GM20000 (cell line): ENCODE measurements around the gene SNHG17.
"Not testable (repeated sequence)": the region's sequence is repeated elsewhere in the genome, so short reads cannot be mapped to it uniquely, and the experiment has no call there.

Source experiments
- DNase-seq: peaks from one replicate; pipeline ENCODE4 v3.0.0; 2012; ENCODE audit warnings: low spot score
- TF ChIP-seq, protein P1 (sequence below): IDR thresholded peaks from 2 replicates; pipeline ENCODE4 v1.5.1; 2012; ENCODE audit warnings: mild to moderate bottlenecking, control low read depth; ENCODE audit errors: extremely low read depth, missing control alignments

The SNHG17 gene

DNA sequence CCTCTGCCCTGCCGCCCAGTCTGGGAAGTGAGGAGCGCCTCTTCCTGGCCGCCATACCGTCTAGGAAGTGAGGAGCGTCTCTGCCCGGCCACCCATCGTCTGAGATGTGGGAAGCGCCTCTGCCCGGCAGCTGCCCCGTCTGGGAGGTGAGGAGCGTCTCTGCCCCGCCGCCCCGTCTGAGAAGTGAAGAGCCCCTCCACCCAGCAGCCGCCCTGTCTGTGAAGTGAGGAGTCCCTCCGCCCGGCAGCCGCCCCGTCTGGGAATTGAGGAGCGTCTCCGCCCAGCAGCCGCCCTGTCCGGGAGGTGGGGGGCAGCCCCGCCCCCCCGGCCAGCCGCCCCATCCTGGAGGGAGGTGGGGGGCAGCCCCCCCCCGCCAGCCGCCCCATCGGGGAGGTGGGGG, 27.8 kb downstream of the SNHG17 start:
- TF ChIP-seq, protein P1, sequence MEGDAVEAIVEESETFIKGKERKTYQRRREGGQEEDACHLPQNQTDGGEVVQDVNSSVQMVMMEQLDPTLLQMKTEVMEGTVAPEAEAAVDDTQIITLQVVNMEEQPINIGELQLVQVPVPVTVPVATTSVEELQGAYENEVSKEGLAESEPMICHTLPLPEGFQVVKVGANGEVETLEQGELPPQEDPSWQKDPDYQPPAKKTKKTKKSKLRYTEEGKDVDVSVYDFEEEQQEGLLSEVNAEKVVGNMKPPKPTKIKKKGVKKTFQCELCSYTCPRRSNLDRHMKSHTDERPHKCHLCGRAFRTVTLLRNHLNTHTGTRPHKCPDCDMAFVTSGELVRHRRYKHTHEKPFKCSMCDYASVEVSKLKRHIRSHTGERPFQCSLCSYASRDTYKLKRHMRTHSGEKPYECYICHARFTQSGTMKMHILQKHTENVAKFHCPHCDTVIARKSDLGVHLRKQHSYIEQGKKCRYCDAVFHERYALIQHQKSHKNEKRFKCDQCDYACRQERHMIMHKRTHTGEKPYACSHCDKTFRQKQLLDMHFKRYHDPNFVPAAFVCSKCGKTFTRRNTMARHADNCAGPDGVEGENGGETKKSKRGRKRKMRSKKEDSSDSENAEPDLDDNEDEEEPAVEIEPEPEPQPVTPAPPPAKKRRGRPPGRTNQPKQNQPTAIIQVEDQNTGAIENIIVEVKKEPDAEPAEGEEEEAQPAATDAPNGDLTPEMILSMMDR: no peak

DNA sequence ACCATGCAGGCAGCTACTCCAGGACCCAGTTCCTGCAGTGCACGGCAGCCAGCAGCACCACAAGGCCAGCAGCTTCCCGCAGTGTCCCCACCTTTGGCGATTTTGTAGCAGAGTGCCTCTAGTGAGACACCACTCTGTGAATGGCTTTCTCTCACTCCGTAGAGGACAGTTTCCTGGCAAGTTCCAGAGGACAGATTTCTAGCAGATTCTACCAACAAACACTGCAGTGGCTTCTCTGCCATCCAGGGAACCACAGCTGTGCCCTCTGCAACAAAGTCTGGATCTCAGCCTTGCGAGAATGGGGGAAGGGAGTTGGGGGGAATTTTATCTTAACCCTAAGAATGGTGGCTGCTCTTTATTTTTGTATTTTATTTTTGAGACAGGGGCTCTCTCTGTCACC, 28.7 kb downstream of the SNHG17 start:
- TF ChIP-seq, protein P1: no peak
- no peak for DNase-seq

More for the DNA sequence above, 27.8 kb downstream of the SNHG17 start:
- DNase-seq: no peak

DNA sequence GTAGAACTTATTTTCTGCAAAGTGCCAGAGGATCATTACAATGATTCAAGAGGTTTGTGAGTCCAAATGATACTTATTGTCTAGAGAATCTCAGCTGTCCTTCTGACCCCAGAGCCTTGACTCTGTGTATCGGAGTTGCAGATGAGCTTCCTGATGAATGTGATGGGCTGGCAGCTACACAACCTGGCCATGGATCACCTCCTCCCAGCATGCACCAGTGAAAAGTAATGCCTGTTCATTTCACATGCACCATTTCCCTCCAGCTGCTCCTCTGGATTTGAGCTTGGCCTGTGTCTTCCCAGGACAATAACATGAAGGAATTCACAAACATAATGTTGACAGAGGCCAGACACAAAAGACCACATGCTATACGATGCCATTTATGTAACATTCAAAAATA, 30.0 kb downstream of the SNHG17 start:
- no peak for DNase-seq
- TF ChIP-seq, protein P1: no peak

DNA sequence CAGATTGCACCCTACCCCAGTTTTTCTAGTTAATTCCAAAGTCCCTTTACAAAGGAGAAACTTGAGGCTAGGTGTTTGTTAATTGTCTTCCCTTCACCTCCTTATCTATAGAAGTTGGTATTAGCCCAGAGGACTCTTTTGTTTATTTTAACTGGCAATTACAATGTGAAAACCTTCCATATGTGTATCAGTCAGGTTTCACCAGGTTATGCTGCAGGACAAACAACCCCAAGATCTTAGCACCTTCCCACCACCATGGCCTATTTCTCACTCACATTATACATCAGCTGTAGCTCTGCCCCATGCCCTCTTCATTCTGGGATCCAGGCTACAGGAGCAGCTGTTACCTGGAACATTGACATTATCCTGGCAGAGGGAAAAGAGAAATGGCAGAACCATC, 31.1 kb downstream of the SNHG17 start:
- TF ChIP-seq, protein P1: no peak
- DNase-seq: no peak

DNA sequence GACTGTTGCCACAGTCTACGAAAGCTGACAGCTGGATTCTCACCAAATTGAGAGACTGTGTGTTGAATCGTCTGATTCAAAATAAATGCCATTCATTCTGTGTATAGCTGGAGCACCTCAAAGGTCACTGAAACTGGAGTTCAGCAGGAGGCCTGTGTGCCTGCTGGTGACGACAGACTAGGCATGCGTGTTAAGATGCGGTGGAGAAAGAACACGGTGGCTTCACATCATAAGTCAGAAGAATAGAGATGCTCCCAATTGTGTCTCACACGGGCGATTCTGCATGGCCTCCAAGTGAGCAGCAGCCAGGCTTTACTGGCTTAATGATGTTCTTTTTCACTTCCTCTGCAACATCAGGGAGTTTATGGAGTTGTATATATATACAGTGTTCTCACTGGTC, 32.3 kb downstream of the SNHG17 start:
- TF ChIP-seq, protein P1: no peak
- DNase-seq: no peak

DNA sequence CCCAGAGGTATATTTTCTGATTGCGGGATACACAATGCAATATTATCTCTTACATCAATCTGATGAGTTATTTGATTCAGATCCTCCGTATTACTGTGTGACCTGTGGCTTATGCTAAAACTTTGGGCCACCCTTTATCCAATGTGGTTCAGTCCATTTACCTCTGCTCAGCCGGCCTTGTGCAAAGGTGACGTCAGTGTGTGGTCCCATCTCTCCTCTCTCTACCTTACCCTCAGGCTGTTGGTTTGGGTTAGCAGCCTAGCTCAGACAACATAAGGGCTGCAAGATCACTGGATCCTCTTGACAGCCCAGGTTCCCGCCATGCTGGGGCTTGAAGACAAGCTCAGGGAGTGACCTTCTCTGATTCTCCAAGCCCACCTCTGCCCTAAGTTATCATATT, 33.0 kb downstream of the SNHG17 start:
- TF ChIP-seq, protein P1: no peak
- no peak for DNase-seq

DNA sequence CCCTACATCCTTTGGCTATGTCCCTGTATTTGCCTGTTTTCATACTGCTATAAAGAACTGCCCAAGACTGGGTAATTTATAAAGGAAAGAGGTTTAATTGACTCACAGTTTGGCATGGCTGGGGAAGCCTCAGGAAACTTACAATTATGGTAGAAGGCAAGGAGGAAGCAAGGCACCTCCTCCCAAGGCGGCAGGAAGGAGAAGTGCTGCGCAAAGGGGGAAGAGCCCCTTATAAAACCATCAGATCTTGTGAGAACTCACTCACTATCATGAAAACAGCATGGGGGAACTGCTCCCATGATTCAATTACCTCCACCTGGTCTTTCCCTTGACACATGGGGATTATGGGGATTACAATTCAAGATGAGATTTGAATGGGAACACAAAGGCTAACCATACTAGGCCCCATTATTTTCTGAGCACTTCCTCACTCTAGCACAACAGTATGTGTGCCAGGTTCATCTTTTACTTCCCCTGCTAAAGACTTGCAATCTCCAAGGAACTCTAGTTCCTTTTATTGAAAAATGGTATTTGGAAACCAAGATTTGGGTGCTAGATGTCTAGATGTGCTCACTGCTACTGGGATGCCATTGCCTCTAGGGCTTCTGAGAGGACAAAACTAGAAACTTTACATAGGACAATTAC, 39.3 kb downstream of the SNHG17 start:
- DNase-seq: not testable (repeated sequence)

DNA sequence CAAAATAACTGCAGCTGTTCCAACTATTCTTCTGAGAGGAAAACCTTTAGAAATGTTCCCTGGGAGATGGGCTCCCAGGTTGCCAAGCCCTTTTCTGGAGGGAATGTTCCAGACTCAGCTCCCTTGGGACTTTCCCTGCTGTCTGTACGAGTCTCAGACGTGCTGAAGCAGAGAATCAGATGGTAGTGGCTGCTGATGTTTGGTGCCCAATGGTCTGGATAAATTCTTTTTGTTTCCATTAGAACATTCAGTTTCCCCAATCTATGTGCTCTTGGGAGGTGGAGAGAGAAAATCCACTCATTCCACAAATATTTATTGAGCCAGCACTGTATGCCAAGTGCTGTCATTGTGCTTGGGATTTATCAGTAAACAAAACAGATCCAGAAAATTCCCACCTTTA, 40.0 kb downstream of the SNHG17 start:
- TF ChIP-seq, protein P1: no peak

More for the DNA sequence above, 40.0 kb downstream of the SNHG17 start:
- no peak for DNase-seq
